Measurements from ENCODE around the gene KIF20B. TPM values are rescaled to one million over a fixed set of nuclear protein-coding genes. Genes with fewer than 3 reads are reported as not detected.

Gene KIF20B
- total RNA-seq, 1 experiment from 2014 or later, result 50.2 TPM

- TF ChIP-seq CTCF (IDR thresholded peaks at IDR 0.05 in 2 of 3, conservative IDR thresholded peaks at IDR 0.05 in 1 of 3; ENCODE audit: borderline replicate concordance in 1 of 3, insufficient read depth in 1 of 3, low read depth in 2 of 3, low read length in 2 of 3) (no peak), ELF1 (IDR thresholded peaks at IDR 0.05; ENCODE audit: borderline replicate concordance, low read depth) (no peak), YY1 (IDR thresholded peaks at IDR 0.05; ENCODE audit: extremely low read depth, insufficient replicate concordance, low read depth, low read length) (no peak), EGR1 (IDR thresholded peaks at IDR 0.05; ENCODE audit: low read depth) (no peak), FOSL1 (IDR thresholded peaks at IDR 0.05; ENCODE audit: low read depth) (no peak), SRF (IDR thresholded peaks at IDR 0.05; ENCODE audit: low read depth) (no peak), JUND (IDR thresholded peaks at IDR 0.05) (no peak), TCF7L2 (IDR thresholded peaks at IDR 0.05; ENCODE audit: borderline replicate concordance, extremely low read depth, insufficient read depth, insufficient read length) (no peak), EZH2phosphoT487 (IDR thresholded peaks at IDR 0.05; ENCODE audit: borderline replicate concordance) (no peak), EZH2 (IDR thresholded peaks at IDR 0.05) (no peak), CEBPB (IDR thresholded peaks at IDR 0.05; ENCODE audit: low read depth) (no peak), POLR2AphosphoS5 (IDR thresholded peaks at IDR 0.05; ENCODE audit: low read depth, low read length) (no peak)
Observed at GRCh38 chr10:89773081-89773480, 71.7 kb downstream of the KIF20B start (continued).

- peaks cover 11% of the 10 kb centered on the region for H3K79me2 ChIP-seq (ENCODE audit: insufficient read depth, low read length)
- BruUV-seq (replicated peaks), result no TSS peak
Observed at GRCh38 chr10:89776665-89777064, 75.3 kb downstream of the KIF20B start.

More at GRCh38 chr10:89776665-89777064, 75.3 kb downstream of the KIF20B start:
- RAD21 ChIA-PET (ENCODE audit: low non-redundant PET in 1 of 2, low total read pairs in 2 of 2, uncharacterized antibody in 2 of 2, unreplicated experiment in 2 of 2), result no interaction called here
- Histone ChIP-seq H3K9me2 (ENCODE audit: insufficient read depth) (no peaks in the 10 kb centered on the region), H3K4me3 (replicated peaks in 1 of 2; ENCODE audit: low read depth in 1 of 2, low read length in 2 of 2) (no peak overlapping the region), H3K9me3 (ENCODE audit: control insufficient read depth in 1 of 2, insufficient read depth in 1 of 2, low read depth in 1 of 2, low read length in 2 of 2) (no peaks in the 10 kb centered on the region), H3K4me2 (ENCODE audit: low read length) (no peak overlapping the region), H2AFZ (ENCODE audit: low read depth, low read length, poor library complexity, severe bottlenecking) (no peak overlapping the region), H3K9ac (ENCODE audit: low read length) (no peak overlapping the region), H3K4me1 (ENCODE audit: control insufficient read depth in 1 of 2, insufficient read depth in 2 of 2, low read length in 2 of 2) (no peaks in the 10 kb centered on the region), H3K27ac (ENCODE audit: low read depth, low read length) (no peak overlapping the region), H3K36me3 (ENCODE audit: control insufficient read depth in 1 of 2, insufficient read depth in 2 of 2, low read length in 2 of 2) (peaks cover 8 to 28% of the 10 kb centered on the region in 2 experiments), H3K27me3 (ENCODE audit: insufficient read depth, low read length) (no peaks in the 10 kb centered on the region), H4K20me1 (ENCODE audit: insufficient read depth) (no peaks in the 10 kb centered on the region)
- POLR2A ChIA-PET, result no interaction called here
- ATAC-seq (no peak), DNase-seq (ENCODE audit: low read depth, low spot score) (no peak)
- CTCF ChIA-PET, result no interaction called here
- intact Hi-C loops (cut with micrococcal nuclease), result loop anchor here (10.0 kb wide), 1 partner anchor 62 kb away; no protein-coding TSS in a partner anchor
- TF ChIP-seq ZFX (IDR thresholded peaks at IDR 0.05), result no peak
- no peak for TF ChIP-seq POLR2A (IDR thresholded peaks at IDR 0.05; ENCODE audit: borderline replicate concordance, extremely low read depth, insufficient read depth, insufficient read length)
- TF ChIP-seq REST (IDR thresholded peaks at IDR 0.05; ENCODE audit: low read depth), result no peak
- no peak for TF ChIP-seq FOSL1 (IDR thresholded peaks at IDR 0.05; ENCODE audit: low read depth)
- no peak for TF ChIP-seq MAX (IDR thresholded peaks at IDR 0.05)
- no peak for TF ChIP-seq CBX3 (IDR thresholded peaks at IDR 0.05; ENCODE audit: low read depth)
- TF ChIP-seq ELF1 (IDR thresholded peaks at IDR 0.05; ENCODE audit: borderline replicate concordance, low read depth), result no peak
- no peak for TF ChIP-seq JUND (IDR thresholded peaks at IDR 0.05)
- TF ChIP-seq CTCF (IDR thresholded peaks at IDR 0.05 in 2 of 3, conservative IDR thresholded peaks at IDR 0.05 in 1 of 3; ENCODE audit: borderline replicate concordance in 1 of 3, insufficient read depth in 1 of 3, low read depth in 2 of 3, low read length in 2 of 3), result no peak
- TF ChIP-seq TCF7L2 (IDR thresholded peaks at IDR 0.05; ENCODE audit: borderline replicate concordance, extremely low read depth, insufficient read depth, insufficient read length), result no peak
- no peak for TF ChIP-seq EZH2 (IDR thresholded peaks at IDR 0.05)
- TF ChIP-seq EGR1 (IDR thresholded peaks at IDR 0.05; ENCODE audit: low read depth), result no peak; the same call in 1 of the 2 replicates
- no peak for TF ChIP-seq EZH2phosphoT487 (IDR thresholded peaks at IDR 0.05; ENCODE audit: borderline replicate concordance)
- no peak for TF ChIP-seq SP1 (IDR thresholded peaks at IDR 0.05; ENCODE audit: low read depth)
